GM21576 (cell line): ENCODE data around the gene MARCHF5.

Source experiments
- ATAC-seq: cut with Tn5 transposase; IDR thresholded peaks from one replicate; pipeline ENCODE4 v1.9.1; 2021; ENCODE audit warnings: mild to moderate bottlenecking, moderate library complexity; ENCODE audit not compliant: unreplicated experiment

The MARCHF5 gene, protein sequence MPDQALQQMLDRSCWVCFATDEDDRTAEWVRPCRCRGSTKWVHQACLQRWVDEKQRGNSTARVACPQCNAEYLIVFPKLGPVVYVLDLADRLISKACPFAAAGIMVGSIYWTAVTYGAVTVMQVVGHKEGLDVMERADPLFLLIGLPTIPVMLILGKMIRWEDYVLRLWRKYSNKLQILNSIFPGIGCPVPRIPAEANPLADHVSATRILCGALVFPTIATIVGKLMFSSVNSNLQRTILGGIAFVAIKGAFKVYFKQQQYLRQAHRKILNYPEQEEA

DNA sequence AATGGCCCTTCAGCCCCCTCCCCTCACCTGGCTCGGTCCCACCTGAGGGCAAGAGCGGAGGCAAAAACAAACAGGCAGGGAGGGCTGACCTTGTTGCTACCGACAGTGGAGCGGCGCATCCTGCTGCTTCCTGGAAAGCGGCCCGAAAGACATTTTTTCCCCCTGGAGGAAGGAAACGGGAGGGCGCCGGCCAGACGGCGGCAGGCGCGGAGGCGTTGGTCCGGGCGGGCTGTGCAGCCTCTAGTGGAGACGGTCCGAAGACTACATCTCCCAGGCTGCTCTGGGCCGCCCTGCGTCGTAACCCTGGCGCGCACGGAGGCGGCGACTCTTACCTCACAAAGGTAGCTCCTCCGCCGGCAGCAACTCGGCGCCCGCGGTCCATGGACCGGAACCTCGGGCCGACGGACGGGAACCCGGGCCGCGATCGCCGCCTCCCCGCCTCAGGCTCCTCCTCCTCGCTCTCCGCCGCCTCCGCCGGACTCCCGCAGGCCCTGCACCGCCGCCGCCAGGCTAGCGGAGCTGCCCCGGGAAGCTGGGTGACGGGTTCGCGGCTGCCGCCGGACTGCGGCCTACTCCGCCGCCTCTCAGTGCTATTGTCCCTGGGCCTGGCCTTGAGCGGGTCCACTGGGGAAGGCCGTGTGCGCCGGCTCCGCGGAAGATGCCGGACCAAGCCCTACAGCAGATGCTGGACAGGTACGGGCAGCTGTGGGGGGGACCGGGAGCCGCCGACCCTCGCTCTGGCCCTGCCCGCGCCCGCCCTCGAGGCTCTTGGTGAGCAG, at the start of gene MARCHF5, which contains the start of gene CPEB3:
TSS of gene MARCHF5 (plus strand) at position 331 of the 779 bp plus-strand sequence. CDS start at position 659, 328 bp downstream.
TSS of gene CPEB3 (minus strand) at position 242 of the 779 bp plus-strand sequence. CDS start 50,728 bp downstream, outside the sequence.
- peak; percentile 97 for ATAC-seq

DNA sequence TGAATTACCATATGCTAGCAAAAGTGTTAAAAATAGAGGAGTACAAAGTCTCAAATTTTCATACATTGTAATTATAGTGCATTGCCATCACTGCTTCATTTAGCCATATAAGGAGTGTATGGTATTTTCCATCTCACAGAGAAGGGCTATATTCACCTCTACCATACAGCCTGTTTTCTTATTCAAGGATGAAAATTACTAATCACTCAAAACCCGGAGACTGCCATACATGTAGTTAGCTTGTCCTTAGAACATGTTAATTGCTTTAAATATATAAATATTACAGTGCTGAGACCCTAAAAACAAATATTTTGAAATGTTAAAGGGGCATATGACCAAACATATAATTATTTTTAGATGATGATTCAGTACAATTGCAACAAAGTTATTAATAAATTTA, 49.5 kb upstream of the MARCHF5 start:
- ATAC-seq, result no peak

DNA sequence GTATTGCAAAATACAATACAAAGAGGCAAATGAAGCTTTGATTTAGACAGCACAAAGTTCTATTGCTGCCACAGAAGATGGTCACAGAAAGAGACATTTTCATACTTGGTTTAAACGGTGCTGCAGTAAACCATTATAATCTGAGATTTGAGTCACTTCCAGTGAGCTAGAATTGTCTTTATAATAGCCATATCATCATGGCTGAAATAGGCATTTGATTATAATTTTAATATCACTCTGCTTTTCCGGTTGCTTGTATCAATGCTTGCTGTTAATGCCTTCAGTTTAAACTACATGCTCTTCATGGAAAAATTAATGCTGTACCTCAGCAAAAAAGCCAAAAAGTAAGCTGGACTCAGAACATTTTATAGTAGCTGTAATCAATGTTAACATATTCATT, 48.6 kb upstream of the MARCHF5 start:
- ATAC-seq, result no peak

DNA sequence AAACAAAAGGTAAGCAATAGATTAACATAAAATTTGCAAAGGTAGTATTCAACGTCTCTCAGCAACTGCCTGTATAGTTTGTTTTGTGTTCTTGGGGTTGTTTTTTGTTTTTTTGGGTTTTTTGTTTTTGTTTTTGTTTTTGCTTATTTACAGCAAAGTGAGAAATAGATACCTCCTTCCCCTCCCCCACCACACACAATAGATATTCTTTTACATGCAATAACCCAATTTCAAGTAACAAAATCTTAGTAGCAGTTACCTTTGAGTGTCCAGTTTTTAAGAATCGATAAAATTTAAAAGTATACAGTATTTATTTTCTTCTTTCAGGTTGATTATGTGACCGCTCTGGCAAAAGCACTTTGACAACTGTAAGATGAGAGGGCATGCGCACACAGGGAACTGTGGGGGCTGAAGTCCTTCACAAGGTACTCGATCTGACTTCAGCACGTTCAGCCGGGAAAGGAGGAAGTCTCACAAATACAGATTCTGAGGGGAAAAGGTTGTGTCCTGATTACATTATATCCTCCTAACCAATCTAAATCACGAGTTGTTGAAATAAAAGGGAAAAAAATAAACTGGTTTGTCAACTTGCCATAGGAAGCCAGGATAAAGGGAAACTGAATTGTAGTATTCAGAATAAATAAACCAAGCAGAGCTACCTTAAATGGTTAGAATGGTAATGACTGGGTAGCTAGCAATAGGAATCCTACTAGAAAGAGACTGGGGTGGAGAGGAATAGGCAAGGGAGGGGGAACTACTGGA, 47.9 kb upstream of the MARCHF5 start:
- ATAC-seq, result no peak

DNA sequence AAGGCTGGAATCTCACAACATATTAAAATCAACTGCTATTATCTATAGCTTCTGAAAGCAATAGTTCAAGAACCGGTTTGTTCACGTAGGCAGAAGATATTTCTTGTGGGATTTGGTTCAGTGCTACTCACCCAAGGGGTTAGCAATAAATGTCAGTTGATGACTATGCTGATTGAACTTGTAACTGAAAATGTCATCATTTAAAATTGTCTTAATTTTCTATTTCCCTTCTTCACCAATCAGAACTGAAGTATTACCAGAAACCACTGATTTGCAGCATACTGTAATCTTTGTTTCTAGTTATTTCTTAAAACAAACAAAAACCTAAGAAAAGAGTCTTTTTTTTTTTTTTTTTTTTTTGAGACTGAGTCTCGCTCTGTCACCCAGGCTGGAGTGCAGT, 46.2 kb upstream of the MARCHF5 start:
- ATAC-seq, result no peak

DNA sequence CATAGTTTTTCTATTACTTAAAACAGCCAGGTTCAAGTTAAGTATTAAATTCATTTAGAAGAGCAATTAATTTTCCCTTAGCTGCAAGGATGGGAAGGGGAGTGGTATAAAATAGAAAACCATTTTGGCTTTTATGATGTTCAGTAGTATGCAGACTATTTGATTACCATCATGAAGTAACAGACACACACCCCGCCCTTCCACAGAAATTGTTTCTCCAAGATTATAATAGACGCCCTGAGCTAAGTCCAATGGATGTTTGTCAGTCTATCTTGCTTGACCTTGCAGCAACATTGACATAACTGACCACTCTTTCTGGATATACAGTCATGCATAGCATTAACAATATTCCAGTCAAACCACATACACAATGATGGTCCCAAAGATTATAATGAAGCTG, 42.4 kb upstream of the MARCHF5 start:
- ATAC-seq, result no peak

DNA sequence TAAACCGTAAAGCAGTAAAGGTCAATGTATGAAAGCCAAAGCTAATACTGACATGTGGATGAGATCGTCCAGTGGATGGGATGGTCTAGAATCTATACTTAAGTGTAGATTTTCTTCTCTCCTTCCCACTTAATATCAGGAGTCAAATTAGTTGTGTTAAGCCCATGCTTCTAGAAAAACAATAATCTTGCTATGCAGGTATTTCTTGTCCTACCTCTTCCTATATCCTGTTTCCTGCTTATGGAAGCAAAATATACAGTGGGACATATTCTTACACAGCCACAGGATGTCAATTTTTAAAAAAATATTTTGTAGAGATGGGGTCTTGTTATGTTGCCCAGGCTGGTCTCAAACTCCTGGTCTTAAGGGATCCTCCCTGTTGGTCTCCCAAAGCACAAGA, 27.6 kb upstream of the MARCHF5 start:
- no peak for ATAC-seq

DNA sequence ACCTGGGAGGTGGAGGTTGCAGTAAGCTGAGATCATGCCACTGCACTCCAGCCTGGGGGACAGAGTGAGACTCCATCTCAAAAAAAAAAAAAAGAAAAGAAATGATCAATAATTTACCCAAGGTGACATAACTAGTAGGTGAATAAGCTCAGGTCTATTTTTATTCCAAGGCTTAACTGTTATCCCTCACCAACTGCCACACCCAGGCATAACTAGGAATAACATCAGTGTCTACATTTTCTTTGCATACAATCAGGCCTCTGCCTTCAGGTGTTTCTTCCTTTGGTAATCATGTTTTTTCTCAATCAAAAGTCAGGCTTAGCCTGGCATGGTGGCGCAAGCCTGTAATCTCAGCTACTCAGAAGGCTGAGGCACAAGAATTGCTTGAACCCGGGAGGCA, 26.7 kb upstream of the MARCHF5 start:
- no peak for ATAC-seq

DNA sequence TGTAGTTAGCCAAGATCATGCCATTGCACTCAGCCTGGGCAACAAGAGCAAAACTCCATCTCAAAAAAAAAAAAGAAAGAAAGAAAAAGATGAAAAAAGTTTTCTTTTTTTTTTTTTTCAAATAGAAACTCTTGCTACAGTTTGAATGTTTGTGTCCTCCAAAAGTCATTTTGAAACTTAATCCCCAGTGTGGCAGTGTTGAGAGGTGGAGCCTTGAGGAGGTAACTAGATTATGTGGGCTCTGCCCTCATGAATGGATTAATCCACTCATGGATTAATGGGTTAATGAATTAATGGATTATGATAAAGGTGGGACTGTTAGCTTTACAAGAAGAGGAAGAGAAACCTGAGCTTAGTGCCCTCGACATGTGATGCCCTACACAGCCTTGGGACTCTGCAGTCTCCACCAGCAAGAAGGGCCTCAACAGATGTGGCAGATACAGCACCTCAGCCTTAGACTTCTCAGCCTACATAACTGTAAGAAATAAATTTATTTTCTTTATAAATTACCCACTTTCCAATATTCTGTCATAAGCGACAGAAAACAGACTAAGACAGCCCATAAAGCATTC, 25.2 kb upstream of the MARCHF5 start:
- no peak for ATAC-seq

DNA sequence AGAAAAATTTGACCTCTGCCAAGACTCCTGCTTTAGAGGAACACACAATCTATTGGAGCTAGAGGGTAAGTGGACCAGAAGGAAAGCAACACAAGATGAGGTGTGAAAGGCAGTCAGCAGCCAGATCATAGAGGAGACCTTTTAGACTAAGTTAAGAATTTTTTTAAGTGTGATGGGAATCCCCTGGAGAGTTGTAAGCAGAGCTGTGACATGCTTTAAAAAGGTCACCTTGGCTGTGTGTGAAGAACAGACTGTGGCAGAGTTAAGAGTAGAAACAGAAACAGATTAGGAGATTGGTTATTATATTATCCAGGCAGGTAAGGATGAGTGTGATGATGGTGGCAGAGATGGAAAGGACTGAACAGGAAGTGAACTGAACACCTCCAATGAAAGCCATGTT, 23.6 kb upstream of the MARCHF5 start:
- no peak for ATAC-seq

DNA sequence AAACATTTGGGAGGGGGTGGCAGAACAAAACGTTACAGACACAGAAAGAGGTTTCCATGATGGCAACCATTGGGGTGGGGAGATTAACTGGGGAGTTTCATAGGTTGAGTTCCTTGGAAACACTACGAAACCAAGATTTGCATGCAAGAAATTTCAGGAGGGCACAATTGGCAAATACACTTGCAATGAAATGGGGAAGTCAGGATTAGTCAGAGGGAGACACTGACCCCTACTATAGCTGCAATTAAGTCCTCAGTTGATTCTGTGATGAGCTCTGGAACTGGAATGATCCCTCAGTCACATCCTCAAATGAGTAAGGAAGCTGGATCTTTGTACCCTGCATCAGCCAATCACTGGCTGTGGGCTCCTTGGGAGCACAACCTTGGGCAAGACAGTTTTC, 22.2 kb upstream of the MARCHF5 start:
- no peak for ATAC-seq

DNA sequence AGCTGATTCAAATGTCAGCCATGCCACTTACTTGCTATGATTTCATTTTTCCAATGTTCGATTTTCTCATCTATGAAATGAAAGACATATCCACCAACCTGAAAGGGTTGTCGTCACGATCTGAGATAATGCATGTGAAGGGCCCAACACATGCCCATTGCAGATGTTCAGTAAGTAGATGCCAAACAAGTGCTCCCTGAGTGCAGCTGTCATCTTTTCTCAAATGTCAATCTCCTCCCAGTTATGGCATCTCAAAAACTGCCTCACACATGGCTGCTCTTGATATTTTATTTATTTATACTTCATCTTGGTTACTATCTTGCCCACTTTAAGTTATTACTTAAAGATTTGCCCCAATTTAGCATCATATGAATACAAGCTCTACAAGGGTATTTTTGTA, 16.9 kb upstream of the MARCHF5 start:
- ATAC-seq, result no peak

DNA sequence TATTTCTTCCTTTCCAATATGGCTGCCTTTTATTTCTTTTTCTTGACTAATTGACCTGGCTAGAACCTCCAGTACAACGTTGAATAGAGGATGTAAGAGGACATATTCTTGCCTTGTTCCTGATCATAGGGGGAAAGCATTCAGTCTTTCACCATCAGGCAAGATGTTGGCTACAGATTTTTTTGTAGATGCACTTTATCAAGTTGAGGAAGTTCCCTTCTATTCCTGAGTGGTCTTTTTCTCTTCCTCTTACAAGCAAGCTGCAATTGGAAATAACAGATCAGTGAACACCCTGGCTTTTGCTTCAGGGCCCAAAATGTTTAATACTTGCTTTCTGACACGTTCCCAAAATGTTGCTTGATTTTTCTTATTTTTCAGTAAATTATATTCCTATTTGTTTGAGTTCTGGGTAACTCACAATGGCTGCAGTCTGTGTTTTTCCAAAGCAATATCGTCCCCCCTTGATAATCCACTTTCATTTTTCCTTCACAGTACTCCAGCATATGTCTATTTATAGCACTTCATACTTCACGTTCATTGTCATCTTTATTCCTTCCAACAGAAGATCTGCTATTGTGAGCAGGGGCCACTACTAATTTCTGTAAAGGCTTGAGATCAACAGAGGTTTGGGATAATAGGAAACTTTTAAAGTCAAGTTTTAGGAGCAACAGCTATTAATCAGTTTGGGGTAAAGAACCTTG, 11.8 kb upstream of the MARCHF5 start:
- ATAC-seq, result no peak

DNA sequence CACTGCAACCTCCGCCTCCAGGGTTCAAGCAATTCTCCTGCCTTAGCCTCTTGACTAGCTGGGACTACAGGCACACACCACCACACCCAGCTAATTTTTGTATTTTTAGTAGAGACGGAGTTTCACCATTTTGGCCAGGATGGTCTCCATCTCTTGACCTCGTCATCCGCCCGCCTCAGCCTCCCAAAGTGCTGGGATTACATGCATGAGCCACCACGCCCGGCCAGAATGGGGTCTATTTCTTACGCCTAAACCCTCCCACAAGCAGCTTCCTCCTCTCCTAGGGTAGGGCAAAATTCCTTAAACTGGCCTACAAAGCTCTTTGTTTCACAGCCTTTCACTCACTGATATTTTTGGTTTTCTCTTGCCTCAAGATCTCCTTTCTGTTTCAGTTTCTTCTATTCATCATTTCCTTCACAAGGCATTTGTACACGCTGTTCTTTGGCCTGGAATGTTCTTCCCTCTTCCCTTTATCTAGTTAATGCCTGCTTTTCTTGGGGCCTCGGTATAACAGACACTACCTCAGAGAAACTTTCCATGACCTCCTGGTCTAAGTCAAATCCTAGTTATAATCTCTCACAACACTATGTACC, 6.8 kb upstream of the MARCHF5 start:
- ATAC-seq, result no peak

DNA sequence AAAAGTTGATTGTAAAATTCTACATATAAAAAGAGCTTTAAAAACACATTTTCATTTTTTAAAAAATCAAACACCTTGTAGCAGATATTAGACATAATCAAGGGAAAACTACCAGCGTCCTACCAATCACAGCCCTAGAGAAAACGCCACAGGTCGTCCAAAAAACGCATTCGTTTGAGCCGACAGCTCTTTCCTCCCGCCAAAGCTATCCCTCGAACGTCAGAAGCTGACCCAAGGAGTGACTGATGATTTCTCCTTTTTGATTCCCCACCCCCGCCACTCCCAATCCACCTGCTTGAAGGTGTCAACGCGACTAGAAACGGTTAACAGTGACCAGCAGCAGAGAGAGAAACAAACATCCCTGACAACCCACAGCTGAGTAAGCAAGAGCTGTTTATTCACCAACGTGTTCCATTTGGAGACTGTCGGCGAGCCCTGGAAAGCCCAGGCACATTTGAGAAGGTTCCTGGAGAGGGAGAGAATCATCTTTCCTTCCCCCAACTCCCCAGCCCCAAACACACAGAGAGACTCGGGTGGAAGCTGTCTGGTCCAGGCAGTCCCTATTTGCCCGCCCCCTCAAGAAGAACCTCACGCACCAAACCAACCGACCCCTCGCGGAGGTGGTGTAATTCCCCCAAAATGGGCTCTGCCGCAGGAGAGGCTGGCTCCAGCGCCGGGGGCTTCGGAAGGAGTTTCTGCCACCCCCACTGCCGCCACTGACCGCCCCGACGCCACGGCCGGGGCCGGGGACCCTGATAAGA, 711 bp upstream of the MARCHF5 start:
- ATAC-seq, result peak; percentile 18

DNA sequence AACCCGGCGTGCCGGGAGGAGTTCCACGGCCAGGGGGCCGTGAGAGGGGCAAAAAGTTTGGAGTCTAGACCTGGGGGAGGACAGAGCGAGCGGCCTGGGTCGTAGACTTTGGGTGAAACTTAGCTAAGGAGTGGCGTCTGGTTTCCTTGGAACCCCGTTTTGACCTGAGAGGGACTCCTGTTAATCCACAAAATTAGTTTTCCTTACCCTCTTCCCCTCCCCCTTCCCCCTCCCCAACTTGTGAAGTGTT, 574 bp downstream of the MARCHF5 start:
- ATAC-seq, result peak; percentile 11

DNA sequence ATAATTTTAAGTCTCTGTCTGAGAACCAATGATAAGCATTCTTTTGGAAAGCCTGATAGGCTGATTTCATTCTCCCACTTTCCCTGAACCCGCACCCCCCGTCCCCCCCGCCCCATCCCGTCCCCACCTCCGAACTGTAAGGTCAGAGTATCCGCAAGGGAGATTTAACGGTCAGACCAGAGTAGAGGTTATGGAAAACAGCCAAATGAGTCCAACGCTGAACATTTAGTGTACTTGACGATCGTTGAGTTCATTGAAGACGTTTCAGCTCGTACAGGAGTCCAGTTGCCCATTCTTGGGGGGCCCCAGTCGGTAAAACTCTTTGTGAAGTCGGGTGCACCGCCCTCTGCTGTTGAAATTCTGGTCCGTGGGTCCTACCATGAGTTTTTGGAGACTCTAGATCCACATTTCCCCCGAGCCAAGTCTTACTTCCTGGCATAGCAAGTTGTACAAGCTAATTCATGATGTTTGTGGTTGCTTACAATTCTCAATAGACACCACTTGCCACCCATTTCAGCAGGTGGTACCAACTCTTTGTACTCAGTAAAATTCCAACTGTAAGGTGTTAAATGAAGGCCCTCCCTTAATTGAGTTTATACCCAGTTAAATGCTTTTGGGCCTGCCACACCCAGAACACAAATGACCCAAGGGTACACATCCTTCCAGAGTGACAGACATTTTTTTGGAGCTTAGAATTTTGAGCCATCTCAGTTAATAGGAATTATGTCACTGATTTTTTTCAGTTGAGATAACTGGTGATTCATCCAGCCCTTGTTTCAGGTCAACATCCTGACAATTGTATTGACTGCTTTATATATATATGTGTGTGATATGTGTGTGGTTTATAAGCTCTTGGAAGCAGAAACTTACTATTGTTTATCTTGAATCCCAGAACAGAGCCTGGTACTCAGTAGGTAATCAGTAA, 1.2 kb downstream of the MARCHF5 start:
- no peak for ATAC-seq

DNA sequence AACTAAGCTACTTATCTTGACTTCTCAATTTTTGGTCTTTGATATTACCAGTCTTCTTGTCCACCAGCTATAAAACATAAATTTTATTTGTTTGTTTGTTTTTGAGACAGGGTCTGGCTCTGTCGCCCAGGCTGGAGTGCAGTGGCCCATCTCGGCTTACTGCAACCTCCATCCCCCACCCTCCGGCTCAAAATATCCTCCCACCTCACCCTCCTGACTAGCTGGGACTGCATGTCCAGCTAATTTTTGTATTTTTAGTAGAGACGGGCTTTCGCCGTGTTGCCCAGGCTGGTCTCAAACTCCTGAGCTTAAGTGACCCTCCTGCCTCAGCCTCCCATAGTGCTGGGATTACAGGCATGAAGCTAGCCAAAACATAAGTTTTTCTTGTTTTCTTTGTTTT, 7.5 kb downstream of the MARCHF5 start:
- ATAC-seq, result no peak

DNA sequence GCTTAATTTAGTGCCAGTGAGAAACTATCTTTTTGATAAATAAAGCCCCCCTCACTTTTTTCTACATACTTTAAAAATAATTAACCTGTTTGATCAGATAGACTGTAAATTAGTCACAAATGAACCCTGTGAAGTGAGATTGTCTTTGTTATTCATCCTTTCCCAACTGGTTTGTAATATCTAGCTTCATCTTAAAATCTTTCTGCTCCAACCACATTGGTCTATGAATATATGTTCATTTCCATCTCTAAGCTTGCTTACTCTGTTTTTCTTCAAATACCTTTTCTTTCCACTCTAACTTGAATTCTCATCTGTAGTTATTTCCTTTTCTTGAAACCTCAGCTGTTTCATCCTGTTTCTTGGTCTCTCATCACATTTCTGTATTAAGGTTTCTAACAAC, 12.1 kb downstream of the MARCHF5 start:
- no peak for ATAC-seq
